Neural cell (in vitro differentiated cells): ENCODE results near the gene PPIB. TPM values are rescaled to one million over a fixed set of nuclear protein-coding genes. Genes with fewer than 3 reads are reported as not detected.

Experiments used
- H2AFZ ChIP-seq: fragments of 200-600, 300-800 bp; sonication (generic), shearing (Covaris generic); 2 replicates; pipeline ENCODE4 v1.6.0; 2014; ENCODE audit warnings: low read depth, mild to moderate bottlenecking, antibody characterized with exemption, low read length, moderate library complexity
- H3F3A ChIP-seq: fragments of 200-600 bp; shearing (Covaris generic); 2 replicates; pipeline ENCODE4 v1.6.1; 2016; ENCODE audit warnings: mild to moderate bottlenecking, moderate library complexity, mixed read lengths, antibody characterized with exemption, low read length; ENCODE audit not compliant: insufficient read depth, poor library complexity, severe bottlenecking
- H3K27ac ChIP-seq: fragments of 200-600, 300-800 bp; sonication (generic), shearing (Covaris generic); 2 replicates; pipeline ENCODE4 v1.5.1; 2014; ENCODE audit warnings: mild to moderate bottlenecking, low read length, moderate library complexity
- H3K27me3 ChIP-seq: fragments of 300-800, 200-600 bp; sonication (generic), shearing (Covaris generic); 2 replicates; pipeline ENCODE4 v1.6.0; 2014; ENCODE audit warnings: mild to moderate bottlenecking, low read depth, low read length, moderate library complexity; ENCODE audit not compliant: insufficient read depth
- H3K36me3 ChIP-seq: fragments of 300-800, 200-600 bp; sonication (generic), shearing (Covaris generic); 2 replicates; pipeline ENCODE4 v1.5.1; 2014; ENCODE audit warnings: mild to moderate bottlenecking, antibody characterized with exemption, low read length, moderate library complexity; ENCODE audit not compliant: insufficient read depth
- H3K4me2 ChIP-seq: fragments of 300-800, 200-600 bp; sonication (generic), shearing (Covaris generic); 2 replicates; pipeline ENCODE4 v1.6.0; 2014; ENCODE audit warnings: mild to moderate bottlenecking, low read length
- H3K4me3 ChIP-seq: fragments of 300-800, 200-600 bp; sonication (generic), shearing (Covaris generic); 2 replicates; pipeline ENCODE4 v1.5.1; 2014; ENCODE audit warnings: mild to moderate bottlenecking, low read length, moderate library complexity
- H3K79me2 ChIP-seq: fragments of 200-600 bp; shearing (Covaris generic); replicated peaks from 2 replicates; pipeline ENCODE4 v1.6.0; 2014; ENCODE audit warnings: mild to moderate bottlenecking, low read length, moderate library complexity; ENCODE audit not compliant: insufficient read depth
- H3K9ac ChIP-seq: fragments of 300-800, 200-600 bp; sonication (generic), shearing (Covaris generic); 2 replicates; pipeline ENCODE4 v1.6.1; 2016; ENCODE audit warnings: mild to moderate bottlenecking, low read length, mixed read lengths
- H3K9me2 ChIP-seq: fragments of 200-600 bp; shearing (Covaris generic); 2 replicates; pipeline ENCODE4 v1.6.1; 2016; ENCODE audit warnings: mild to moderate bottlenecking, low read length, mixed read lengths; ENCODE audit not compliant: insufficient read depth
- H3K9me3 ChIP-seq: fragments of 200-600, 300-800 bp; sonication (generic), shearing (Covaris generic); 2 replicates; pipeline ENCODE4 v1.6.1; 2016; ENCODE audit warnings: mild to moderate bottlenecking, mixed run types, low read length, moderate library complexity, mixed read lengths
- H4K20me1 ChIP-seq: fragments of 200-600 bp; shearing (Covaris generic); 2 replicates; pipeline ENCODE4 v1.6.1; 2016; ENCODE audit warnings: mild to moderate bottlenecking, mixed run types; ENCODE audit not compliant: insufficient read depth
- CTCF ChIP-seq: fragments of 450-650 bp; IDR thresholded peaks from 2 replicates; pipeline ENCODE4 v1.5.1; 2014; ENCODE audit warnings: antibody characterized with exemption, mild to moderate bottlenecking, moderate library complexity; ENCODE audit not compliant: poor library complexity, severe bottlenecking
- EP300 ChIP-seq: fragments of 450-650 bp; conservative IDR thresholded peaks from 2 replicates; pipeline ENCODE4 v1.6.1; 2014; ENCODE audit warnings: antibody characterized with exemption, mild to moderate bottlenecking, moderate library complexity; ENCODE audit not compliant: poor library complexity, severe bottlenecking
- EZH2 ChIP-seq: fragments of 200-600, 300-800 bp; shearing (Covaris generic), sonication (generic); IDR thresholded peaks from 2 replicates; pipeline ENCODE4 v1.6.1; 2014; ENCODE audit warnings: antibody characterized with exemption, low read length, borderline replicate concordance, mild to moderate bottlenecking; ENCODE audit not compliant: insufficient read depth, poor library complexity, severe bottlenecking
- MXI1 ChIP-seq: fragments of 450-650 bp; conservative IDR thresholded peaks from 2 replicates; pipeline ENCODE4 v1.6.1; 2014; ENCODE audit warnings: antibody characterized with exemption, mild to moderate bottlenecking; ENCODE audit not compliant: poor library complexity, severe bottlenecking
- POLR2AphosphoS5 ChIP-seq: IDR thresholded peaks from 2 replicates; pipeline ENCODE4 v1.6.1; 2012
- RAD21 ChIP-seq: fragments of 450-650 bp; conservative IDR thresholded peaks from 2 replicates; pipeline ENCODE4 v1.6.1; 2014; ENCODE audit warnings: antibody characterized with exemption, mild to moderate bottlenecking, moderate library complexity
- REST ChIP-seq: IDR thresholded peaks from 2 replicates; pipeline ENCODE4 v1.6.1; 2012; ENCODE audit warnings: borderline replicate concordance
- SMC3 ChIP-seq: fragments of 450-650 bp; conservative IDR thresholded peaks from 2 replicates; pipeline ENCODE4 v1.6.1; 2014; ENCODE audit warnings: antibody characterized with exemption, mild to moderate bottlenecking, moderate library complexity; ENCODE audit not compliant: poor library complexity
- TAF1 ChIP-seq: IDR thresholded peaks from 2 replicates; pipeline ENCODE4 v1.6.1; 2012; ENCODE audit warnings: low read depth
- polyA plus RNA-seq: library from polyadenylated mRNA; depleted of rRNA; stranded (reverse); fragments of >200 nt; gene quantifications from 2 replicates; pipeline ENCODE4 v1.2.3, GENCODE V29; 2014

The PPIB gene
- polyA plus RNA-seq, 1 donor from 2014 or later, result 206 TPM

DNA sequence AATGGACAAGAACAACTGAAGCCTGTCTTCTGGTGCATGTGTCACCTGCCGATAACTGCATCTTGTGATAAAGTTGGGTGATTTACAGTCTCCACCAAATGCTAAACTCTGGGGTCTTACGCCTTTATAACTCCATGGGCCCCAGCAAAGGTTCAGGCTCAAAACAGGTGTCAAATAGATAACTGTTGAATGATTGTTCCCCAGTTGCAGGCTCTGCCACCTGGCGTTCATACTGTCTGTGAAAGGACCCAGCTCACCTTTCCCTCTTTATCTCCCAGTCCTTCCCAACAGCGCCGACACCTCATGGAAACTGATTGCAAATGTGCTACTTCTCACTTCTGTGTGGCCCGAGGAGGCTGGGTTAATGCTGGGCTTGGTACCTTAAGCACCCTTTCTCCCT, 19.5 kb downstream of the PPIB start:
- Histone ChIP-seq H3K9me3 (no peaks in the 10 kb centered on the region), H3K9me2 (no peaks in the 10 kb centered on the region), H3K9ac (no peak overlapping the region), H3K27ac (no peak overlapping the region), H3K36me3 (peaks cover 3% of the 10 kb centered on the region), H3F3A (no peaks in the 10 kb centered on the region), H2AFZ (no peak overlapping the region), H3K27me3 (no peaks in the 10 kb centered on the region), H3K4me3 (no peak overlapping the region), H3K79me2 (no peaks in the 10 kb centered on the region), H4K20me1 (no peaks in the 10 kb centered on the region), H3K4me2 (no peak overlapping the region)
- no peak for TF ChIP-seq EZH2
- no peak for TF ChIP-seq POLR2AphosphoS5
- TF ChIP-seq SMC3, result no peak
- TF ChIP-seq REST, result no peak
- no peak for TF ChIP-seq TAF1
- no peak for TF ChIP-seq EP300
- TF ChIP-seq RAD21, result no peak
- TF ChIP-seq CTCF, result no peak
- TF ChIP-seq MXI1, result no peak

GRCh38 chr15:64141798-64142512, 20.9 kb downstream of the PPIB start:
- no peak overlapping the region for H3K27ac ChIP-seq
- no peak overlapping the region for H3K4me2 ChIP-seq
- H3K9me2 ChIP-seq, result no peaks in the 10 kb centered on the region
- H2AFZ ChIP-seq, result no peak overlapping the region
- peaks cover 10% of the 10 kb centered on the region for H3K36me3 ChIP-seq
- TF ChIP-seq SMC3 (no peak), TAF1 (no peak), EZH2 (no peak), EP300 (no peak), POLR2AphosphoS5 (no peak), REST (no peak), MXI1 (no peak), CTCF (no peak), RAD21 (no peak)
- H3K4me3 ChIP-seq, result no peak overlapping the region
- H3F3A ChIP-seq, result no peaks in the 10 kb centered on the region
- H3K9me3 ChIP-seq, result no peaks in the 10 kb centered on the region
- H3K79me2 ChIP-seq, result no peaks in the 10 kb centered on the region
- no peaks in the 10 kb centered on the region for H3K27me3 ChIP-seq
- H4K20me1 ChIP-seq, result no peaks in the 10 kb centered on the region
- H3K9ac ChIP-seq, result no peak overlapping the region
